ENCODE measurements around the gene RNF26. TPM values are rescaled to one million over a fixed set of nuclear protein-coding genes. Genes with fewer than 3 reads are reported as not detected.

The RNF26 gene
- total and polyA plus RNA-seq, 2 of the 13 experiments (the other 11 are each of a cell fraction or from before 2014, with no cell fraction given): 11.9 to 26.3 TPM

GRCh38 chr11:119369132-119369925 is 35.0 kb downstream of the RNF26 start (continued):
- TF ChIP-seq MYPOP (CRISPR knock-in tag; IDR thresholded peaks at IDR 0.05): no peak
- TF ChIP-seq GPBP1L1 (CRISPR knock-in tag; IDR thresholded peaks at IDR 0.05): no peak
- no peak for TF ChIP-seq KDM2A (CRISPR knock-in tag; IDR thresholded peaks at IDR 0.05; ENCODE audit: borderline replicate concordance, low read depth)
- TF ChIP-seq SPEN (CRISPR knock-in tag; IDR thresholded peaks at IDR 0.05; ENCODE audit: low read depth): no peak
- TF ChIP-seq NFIC (IDR thresholded peaks at IDR 0.05; ENCODE audit: low read length): no peak
- TF ChIP-seq PHF8 (CRISPR knock-in tag; IDR thresholded peaks at IDR 0.05): no peak
- TF ChIP-seq DBP (CRISPR knock-in tag; IDR thresholded peaks at IDR 0.05; ENCODE audit: not compliant biosample characterization): no peak
- TF ChIP-seq TBP (CRISPR knock-in tag; IDR thresholded peaks at IDR 0.05): no peak
- TF ChIP-seq CERS6 (CRISPR knock-in tag; IDR thresholded peaks at IDR 0.05): no peak
- no peak for TF ChIP-seq PRDM15 (CRISPR knock-in tag; IDR thresholded peaks at IDR 0.05)
- TF ChIP-seq NR2F2 (IDR thresholded peaks at IDR 0.05; ENCODE audit: borderline replicate concordance, low read depth): peak; percentile 74
- peak; percentile 75 for TF ChIP-seq NR2F6 (IDR thresholded peaks at IDR 0.05)
- TF ChIP-seq NR2F6 (CRISPR knock-in tag; IDR thresholded peaks at IDR 0.05): peak; percentile 24; the same call in 1 of the 2 replicates
- TF ChIP-seq RFXANK (CRISPR knock-in tag; IDR thresholded peaks at IDR 0.05): no peak
- TF ChIP-seq SCMH1 (CRISPR knock-in tag; IDR thresholded peaks at IDR 0.05; ENCODE audit: borderline replicate concordance): no peak
- TF ChIP-seq FOXA3 (CRISPR knock-in tag; IDR thresholded peaks at IDR 0.05): peak; percentile 13; the same call in 1 of the 2 replicates
- no peak for TF ChIP-seq ZNF256 (CRISPR knock-in tag; conservative IDR thresholded peaks at IDR 0.05)
- no peak for TF ChIP-seq ARHGAP35 (CRISPR knock-in tag; IDR thresholded peaks at IDR 0.05; ENCODE audit: borderline replicate concordance)
- no peak for TF ChIP-seq HCFC1 (IDR thresholded peaks at IDR 0.05; ENCODE audit: low read depth, low read length)
- no peak for TF ChIP-seq RXRA (CRISPR knock-in tag; IDR thresholded peaks at IDR 0.05)
- TF ChIP-seq TP53 (CRISPR knock-in tag; conservative IDR thresholded peaks at IDR 0.05): no peak
- TF ChIP-seq DMAP1 (CRISPR knock-in tag; IDR thresholded peaks at IDR 0.05): no peak
- no peak for TF ChIP-seq ZNF788 (CRISPR knock-in tag; IDR thresholded peaks at IDR 0.05; ENCODE audit: borderline replicate concordance)
- TF ChIP-seq KAT2B (IDR thresholded peaks at IDR 0.05; ENCODE audit: borderline replicate concordance, low read depth, low read length): peak; percentile 19; the same call in 1 of the 2 replicates
- TF ChIP-seq HMGA1 (CRISPR knock-in tag; conservative IDR thresholded peaks at IDR 0.05): no peak
